ENCODE data around the gene CSH2.
A peak's percentile ranks its signal among the peaks of the same experiment; 100 is the strongest.

CSH2 gene

DNA sequence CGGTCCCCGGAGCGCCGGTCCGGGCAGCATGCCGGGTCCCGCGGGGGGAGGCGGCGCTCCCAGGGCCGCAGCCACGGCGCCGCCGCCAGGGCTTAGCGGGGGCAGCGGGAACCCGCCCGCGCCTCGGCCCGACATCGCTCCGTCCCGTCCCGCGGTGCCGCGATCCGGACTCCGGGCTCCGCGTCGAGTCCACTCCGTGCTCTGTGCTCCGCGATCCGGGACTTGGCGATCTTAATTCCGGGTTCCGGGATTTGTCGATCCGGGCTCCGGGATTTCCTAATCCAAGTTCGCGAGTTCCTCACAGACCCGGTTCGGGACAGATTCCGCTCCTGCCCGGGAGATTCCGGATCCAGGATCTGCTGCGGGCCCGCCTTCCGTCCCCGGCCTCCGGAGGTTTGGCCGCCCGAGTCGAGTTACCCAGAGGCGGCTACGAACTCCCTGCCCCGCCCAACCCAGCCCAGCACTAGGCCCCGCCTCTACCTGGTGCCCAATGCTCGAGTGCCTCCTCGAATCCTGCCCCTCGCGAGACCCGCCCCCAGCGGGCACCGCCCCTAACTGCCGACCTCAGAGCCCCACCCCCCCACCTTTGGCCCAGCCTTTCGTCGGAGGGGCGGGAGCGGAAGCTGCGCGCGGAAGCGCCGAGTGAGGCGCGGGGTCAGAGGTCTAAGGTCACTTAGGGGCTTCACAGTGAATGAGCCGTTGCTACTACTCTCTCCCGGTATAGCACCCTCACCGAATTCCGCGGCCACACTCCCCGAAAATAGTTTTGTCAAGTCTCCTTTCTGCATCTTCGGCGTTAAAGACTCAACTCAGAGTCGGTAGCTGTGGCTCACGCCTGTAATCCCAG lies 30.7 kb downstream of the CSH2 start, which contains the start of gene SMARCD2 (continued):
- TF ChIP-seq, protein P1, sequence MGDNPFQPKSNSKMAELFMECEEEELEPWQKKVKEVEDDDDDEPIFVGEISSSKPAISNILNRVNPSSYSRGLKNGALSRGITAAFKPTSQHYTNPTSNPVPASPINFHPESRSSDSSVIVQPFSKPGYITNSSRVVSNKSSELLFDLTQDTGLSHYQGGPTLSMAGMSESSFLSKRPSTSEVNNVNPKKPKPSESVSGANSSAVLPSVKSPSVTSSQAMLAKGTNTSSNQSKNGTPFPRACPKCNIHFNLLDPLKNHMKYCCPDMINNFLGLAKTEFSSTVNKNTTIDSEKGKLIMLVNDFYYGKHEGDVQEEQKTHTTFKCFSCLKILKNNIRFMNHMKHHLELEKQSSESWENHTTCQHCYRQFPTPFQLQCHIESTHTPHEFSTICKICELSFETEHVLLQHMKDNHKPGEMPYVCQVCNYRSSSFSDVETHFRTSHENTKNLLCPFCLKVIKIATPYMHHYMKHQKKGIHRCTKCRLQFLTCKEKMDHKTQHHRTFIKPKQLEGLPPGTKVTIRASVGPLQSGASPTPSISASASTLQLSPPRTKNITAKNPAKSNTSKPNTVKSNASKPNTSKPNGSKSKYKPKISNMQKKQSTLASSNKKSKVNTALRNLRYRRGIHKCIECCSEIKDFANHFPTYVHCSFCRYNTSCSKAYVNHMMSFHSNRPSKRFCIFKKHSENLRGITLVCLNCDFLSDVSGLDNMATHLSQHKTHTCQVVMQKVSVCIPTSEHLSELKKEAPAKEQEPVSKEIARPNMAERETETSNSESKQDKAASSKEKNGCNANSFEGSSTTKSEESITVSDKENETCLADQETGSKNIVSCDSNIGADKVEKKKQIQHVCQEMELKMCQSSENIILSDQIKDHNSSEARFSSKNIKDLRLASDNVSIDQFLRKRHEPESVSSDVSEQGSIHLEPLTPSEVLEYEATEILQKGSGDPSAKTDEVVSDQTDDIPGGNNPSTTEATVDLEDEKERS (tag by site-specific recombination; IDR thresholded peaks at IDR 0.05) = peak; percentile 95
- TF ChIP-seq ZNF510 (tag by site-specific recombination; IDR thresholded peaks at IDR 0.05; ENCODE audit: insufficient replicate concordance) = peak; percentile 80
- peak; percentile 92 for TF ChIP-seq YY1 (tag by site-specific recombination; IDR thresholded peaks at IDR 0.05)
- TF ChIP-seq, protein P2, sequence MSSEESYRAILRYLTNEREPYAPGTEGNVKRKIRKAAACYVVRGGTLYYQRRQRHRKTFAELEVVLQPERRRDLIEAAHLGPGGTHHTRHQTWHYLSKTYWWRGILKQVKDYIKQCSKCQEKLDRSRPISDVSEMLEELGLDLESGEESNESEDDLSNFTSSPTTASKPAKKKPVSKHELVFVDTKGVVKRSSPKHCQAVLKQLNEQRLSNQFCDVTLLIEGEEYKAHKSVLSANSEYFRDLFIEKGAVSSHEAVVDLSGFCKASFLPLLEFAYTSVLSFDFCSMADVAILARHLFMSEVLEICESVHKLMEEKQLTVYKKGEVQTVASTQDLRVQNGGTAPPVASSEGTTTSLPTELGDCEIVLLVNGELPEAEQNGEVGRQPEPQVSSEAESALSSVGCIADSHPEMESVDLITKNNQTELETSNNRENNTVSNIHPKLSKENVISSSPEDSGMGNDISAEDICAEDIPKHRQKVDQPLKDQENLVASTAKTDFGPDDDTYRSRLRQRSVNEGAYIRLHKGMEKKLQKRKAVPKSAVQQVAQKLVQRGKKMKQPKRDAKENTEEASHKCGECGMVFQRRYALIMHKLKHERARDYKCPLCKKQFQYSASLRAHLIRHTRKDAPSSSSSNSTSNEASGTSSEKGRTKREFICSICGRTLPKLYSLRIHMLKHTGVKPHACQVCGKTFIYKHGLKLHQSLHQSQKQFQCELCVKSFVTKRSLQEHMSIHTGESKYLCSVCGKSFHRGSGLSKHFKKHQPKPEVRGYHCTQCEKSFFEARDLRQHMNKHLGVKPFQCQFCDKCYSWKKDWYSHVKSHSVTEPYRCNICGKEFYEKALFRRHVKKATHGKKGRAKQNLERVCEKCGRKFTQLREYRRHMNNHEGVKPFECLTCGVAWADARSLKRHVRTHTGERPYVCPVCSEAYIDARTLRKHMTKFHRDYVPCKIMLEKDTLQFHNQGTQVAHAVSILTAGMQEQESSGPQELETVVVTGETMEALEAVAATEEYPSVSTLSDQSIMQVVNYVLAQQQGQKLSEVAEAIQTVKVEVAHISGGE (tag by site-specific recombination; conservative IDR thresholded peaks at IDR 0.05; ENCODE audit: low read depth) = peak; percentile 97
- peak; percentile 77 for TF ChIP-seq ZNF423 (tag by site-specific recombination; IDR thresholded peaks at IDR 0.05)
- peak; percentile 93 for TF ChIP-seq SP7 (tag by site-specific recombination; IDR thresholded peaks at IDR 0.05)
- TF ChIP-seq ZNF133 (tag by site-specific recombination; IDR thresholded peaks at IDR 0.05) = no peak
- TF ChIP-seq, protein P3, sequence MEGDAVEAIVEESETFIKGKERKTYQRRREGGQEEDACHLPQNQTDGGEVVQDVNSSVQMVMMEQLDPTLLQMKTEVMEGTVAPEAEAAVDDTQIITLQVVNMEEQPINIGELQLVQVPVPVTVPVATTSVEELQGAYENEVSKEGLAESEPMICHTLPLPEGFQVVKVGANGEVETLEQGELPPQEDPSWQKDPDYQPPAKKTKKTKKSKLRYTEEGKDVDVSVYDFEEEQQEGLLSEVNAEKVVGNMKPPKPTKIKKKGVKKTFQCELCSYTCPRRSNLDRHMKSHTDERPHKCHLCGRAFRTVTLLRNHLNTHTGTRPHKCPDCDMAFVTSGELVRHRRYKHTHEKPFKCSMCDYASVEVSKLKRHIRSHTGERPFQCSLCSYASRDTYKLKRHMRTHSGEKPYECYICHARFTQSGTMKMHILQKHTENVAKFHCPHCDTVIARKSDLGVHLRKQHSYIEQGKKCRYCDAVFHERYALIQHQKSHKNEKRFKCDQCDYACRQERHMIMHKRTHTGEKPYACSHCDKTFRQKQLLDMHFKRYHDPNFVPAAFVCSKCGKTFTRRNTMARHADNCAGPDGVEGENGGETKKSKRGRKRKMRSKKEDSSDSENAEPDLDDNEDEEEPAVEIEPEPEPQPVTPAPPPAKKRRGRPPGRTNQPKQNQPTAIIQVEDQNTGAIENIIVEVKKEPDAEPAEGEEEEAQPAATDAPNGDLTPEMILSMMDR (tag by site-specific recombination; IDR thresholded peaks at IDR 0.05) = peak; percentile 55; the same call in 1 of the 2 replicates
- TF ChIP-seq ZNF596 (tag by site-specific recombination; IDR thresholded peaks at IDR 0.05) = peak; percentile 75
- TF ChIP-seq ZBTB17 (tag by site-specific recombination; IDR thresholded peaks at IDR 0.05) = peak; percentile 92
- no peak for TF ChIP-seq MEIS1 (CRISPR knock-in tag; IDR thresholded peaks at IDR 0.05; ENCODE audit: borderline replicate concordance)
- TF ChIP-seq ZNF335 (tag by site-specific recombination; conservative IDR thresholded peaks at IDR 0.05) = peak; percentile 97
- TF ChIP-seq ZNF558 (tag by site-specific recombination; IDR thresholded peaks at IDR 0.05) = peak; percentile 91
- TF ChIP-seq ZNF830 (tag by site-specific recombination; IDR thresholded peaks at IDR 0.05; ENCODE audit: low read depth) = no peak; the same call in 1 of the 2 replicates
- TF ChIP-seq ZNF530 (tag by site-specific recombination; IDR thresholded peaks at IDR 0.05; ENCODE audit: low read depth) = no peak
- no peak for TF ChIP-seq ZFP3 (tag by site-specific recombination; IDR thresholded peaks at IDR 0.05; ENCODE audit: low read depth)
- TF ChIP-seq ZNF677 (tag by site-specific recombination; IDR thresholded peaks at IDR 0.05) = peak; percentile 81
- TF ChIP-seq, protein P4, sequence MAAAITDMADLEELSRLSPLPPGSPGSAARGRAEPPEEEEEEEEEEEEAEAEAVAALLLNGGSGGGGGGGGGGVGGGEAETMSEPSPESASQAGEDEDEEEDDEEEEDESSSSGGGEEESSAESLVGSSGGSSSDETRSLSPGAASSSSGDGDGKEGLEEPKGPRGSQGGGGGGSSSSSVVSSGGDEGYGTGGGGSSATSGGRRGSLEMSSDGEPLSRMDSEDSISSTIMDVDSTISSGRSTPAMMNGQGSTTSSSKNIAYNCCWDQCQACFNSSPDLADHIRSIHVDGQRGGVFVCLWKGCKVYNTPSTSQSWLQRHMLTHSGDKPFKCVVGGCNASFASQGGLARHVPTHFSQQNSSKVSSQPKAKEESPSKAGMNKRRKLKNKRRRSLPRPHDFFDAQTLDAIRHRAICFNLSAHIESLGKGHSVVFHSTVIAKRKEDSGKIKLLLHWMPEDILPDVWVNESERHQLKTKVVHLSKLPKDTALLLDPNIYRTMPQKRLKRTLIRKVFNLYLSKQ (tag by site-specific recombination; IDR thresholded peaks at IDR 0.05; ENCODE audit: borderline replicate concordance) = peak; percentile 93
- TF ChIP-seq, protein P5, sequence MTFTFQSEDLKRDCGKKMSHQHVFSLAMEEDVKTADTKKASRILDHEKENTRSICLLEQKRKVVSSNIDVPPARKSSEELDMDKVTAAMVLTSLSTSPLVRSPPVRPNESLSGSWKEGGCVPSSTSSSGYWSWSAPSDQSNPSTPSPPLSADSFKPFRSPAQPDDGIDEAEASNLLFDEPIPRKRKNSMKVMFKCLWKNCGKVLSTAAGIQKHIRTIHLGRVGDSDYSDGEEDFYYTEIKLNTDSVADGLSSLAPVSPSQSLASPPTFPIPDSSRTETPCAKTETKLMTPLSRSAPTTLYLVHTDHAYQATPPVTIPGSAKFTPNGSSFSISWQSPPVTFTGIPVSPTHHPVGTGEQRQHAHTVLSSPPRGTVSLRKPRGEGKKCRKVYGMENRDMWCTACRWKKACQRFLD (tag by site-specific recombination; IDR thresholded peaks at IDR 0.05) = no peak
- TF ChIP-seq MYNN (tag by site-specific recombination; IDR thresholded peaks at IDR 0.05; ENCODE audit: borderline replicate concordance) = peak; percentile 64; the same call in 1 of the 2 replicates
- TF ChIP-seq ZNF292 (tag by site-specific recombination; IDR thresholded peaks at IDR 0.05; ENCODE audit: borderline replicate concordance, low read depth) = no peak
- TF ChIP-seq ZNF248 (tag by site-specific recombination; IDR thresholded peaks at IDR 0.05) = no peak
- TF ChIP-seq ZNF48 (tag by site-specific recombination; IDR thresholded peaks at IDR 0.05) = no peak
- TF ChIP-seq, protein P6, sequence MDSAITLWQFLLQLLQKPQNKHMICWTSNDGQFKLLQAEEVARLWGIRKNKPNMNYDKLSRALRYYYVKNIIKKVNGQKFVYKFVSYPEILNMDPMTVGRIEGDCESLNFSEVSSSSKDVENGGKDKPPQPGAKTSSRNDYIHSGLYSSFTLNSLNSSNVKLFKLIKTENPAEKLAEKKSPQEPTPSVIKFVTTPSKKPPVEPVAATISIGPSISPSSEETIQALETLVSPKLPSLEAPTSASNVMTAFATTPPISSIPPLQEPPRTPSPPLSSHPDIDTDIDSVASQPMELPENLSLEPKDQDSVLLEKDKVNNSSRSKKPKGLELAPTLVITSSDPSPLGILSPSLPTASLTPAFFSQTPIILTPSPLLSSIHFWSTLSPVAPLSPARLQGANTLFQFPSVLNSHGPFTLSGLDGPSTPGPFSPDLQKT (IDR thresholded peaks at IDR 0.05; ENCODE audit: borderline replicate concordance, low read depth, low read length) = no peak
- peak; percentile 93 for TF ChIP-seq REPIN1 (tag by site-specific recombination; IDR thresholded peaks at IDR 0.05; ENCODE audit: low read depth)
- TF ChIP-seq GLI2 (tag by site-specific recombination; IDR thresholded peaks at IDR 0.05; ENCODE audit: borderline replicate concordance, low read depth) = peak; percentile 77; the same call in 1 of the 2 replicates
- TF ChIP-seq BCL11A (tag by site-specific recombination; IDR thresholded peaks at IDR 0.05; ENCODE audit: low read depth) = peak; percentile 91

Measured in HEK293 (cell line).